HepG2 (cell line): ENCODE measurements around the gene FAM110D. TPM values are rescaled to one million over a fixed set of nuclear protein-coding genes. Genes with fewer than 3 reads are reported as not detected.

Experiments
- ARNT2 ChIP-seq: sonication (generic); formaldehyde crosslinking; IDR thresholded peaks from 2 replicates; pipeline ENCODE4 v1.8.0; 2022; ENCODE audit warnings: mild to moderate bottlenecking, low read depth, missing genetic modification reagents, moderate library complexity
- DR1 ChIP-seq: sonication (generic); formaldehyde crosslinking; IDR thresholded peaks from 2 replicates; pipeline ENCODE4 v1.8.0; 2021; ENCODE audit warnings: mild to moderate bottlenecking, missing genetic modification reagents, inconsistent platforms
- KDM2A ChIP-seq: sonication (generic); formaldehyde crosslinking; IDR thresholded peaks from 2 replicates; pipeline ENCODE4 v1.4.0; 2020; ENCODE audit warnings: low read depth, missing genetic modification reagents, borderline replicate concordance
- MIXL1 ChIP-seq: IDR thresholded peaks from 2 replicates; pipeline ENCODE4 v1.6.1; 2016
- RFXAP ChIP-seq: sonication (generic); formaldehyde crosslinking; IDR thresholded peaks from 2 replicates; pipeline ENCODE4 v1.4.0; 2020; ENCODE audit warnings: missing genetic modification reagents, borderline replicate concordance
- RORA ChIP-seq: sonication (generic); formaldehyde crosslinking; IDR thresholded peaks from 2 replicates; pipeline ENCODE4 v1.5.0; 2020; ENCODE audit warnings: mild to moderate bottlenecking, missing genetic modification reagents, moderate library complexity
- SP2 ChIP-seq: sonication (generic); formaldehyde crosslinking; IDR thresholded peaks from 2 replicates; pipeline ENCODE4 v1.5.1; 2020; ENCODE audit warnings: mild to moderate bottlenecking, missing genetic modification reagents
- ZC3H13 ChIP-seq: sonication (generic); formaldehyde crosslinking; IDR thresholded peaks from 2 replicates; pipeline ENCODE4 v1.8.1; 2023; ENCODE audit warnings: mild to moderate bottlenecking, missing genetic modification reagents, moderate library complexity
- ZEB1 ChIP-seq: IDR thresholded peaks from 2 replicates; pipeline ENCODE4 v1.6.1; 2012; ENCODE audit warnings: mild to moderate bottlenecking, low read depth, inconsistent platforms; ENCODE audit not compliant: insufficient replicate concordance
- ZFP36L2 ChIP-seq: sonication (generic); formaldehyde crosslinking; IDR thresholded peaks from 2 replicates; pipeline ENCODE4 v1.4.0; 2020; ENCODE audit warnings: missing genetic modification reagents
- ZNF629 ChIP-seq: sonication (generic); formaldehyde crosslinking; conservative IDR thresholded peaks from 2 replicates; pipeline ENCODE4 v1.5.0; 2020; ENCODE audit warnings: missing genetic modification reagents
- ZNF644 ChIP-seq: IDR thresholded peaks from 2 replicates; pipeline ENCODE4 v1.6.1; 2016; ENCODE audit warnings: low read depth
- ZNF768 ChIP-seq: sonication (generic); formaldehyde crosslinking; IDR thresholded peaks from 2 replicates; pipeline ENCODE4 v1.4.0; 2020; ENCODE audit warnings: missing genetic modification reagents
- ZNF83 ChIP-seq: sonication (generic); formaldehyde crosslinking; IDR thresholded peaks from 2 replicates; pipeline ENCODE4 v1.4.0; 2020; ENCODE audit warnings: missing genetic modification reagents, mild to moderate bottlenecking, borderline replicate concordance
- ZSCAN31 ChIP-seq: sonication (generic); formaldehyde crosslinking; IDR thresholded peaks from 2 replicates; pipeline ENCODE4 v1.5.0; 2020; ENCODE audit warnings: low read depth, mild to moderate bottlenecking, missing genetic modification reagents
- polyA plus RNA-seq, 8 experiments: library from polyadenylated mRNA; depleted of rRNA in 3 of 8; stranded (reverse) in 7 of 8; unstranded in 1 of 8; fragments of >200 nt; fragmentation: Illumina TruSeq in 4 of 8; extraction: Trizol in 4 of 8; gene quantifications; 2 replicates each; pipeline versions ENCODE4 v1.2.1 to v1.2.3, GENCODE V29; 2011 to 2016; ENCODE audit warnings: low read depth in 4 of 8, missing spikeins in 1 of 8, mixed read lengths in 1 of 8; ENCODE audit not compliant: insufficient read depth in 1 of 8
- total RNA-seq, 5 experiments: library from RNA; depleted of rRNA; stranded (reverse); fragments of >200 nt; fragmentation: Illumina TruSeq; extraction: Trizol; gene quantifications; 2 replicates each; pipeline ENCODE4 v1.2.3, GENCODE V29; 2016; ENCODE audit warnings: low read depth in 1 of 5
- TF ChIP-seq, protein P1 (sequence below): sonication (generic); formaldehyde crosslinking; IDR thresholded peaks from 2 replicates; pipeline ENCODE4 v1.8.0; 2022; ENCODE audit warnings: missing genetic modification reagents, mild to moderate bottlenecking, moderate library complexity, borderline replicate concordance
- TF ChIP-seq, protein P2 (sequence below): sonication (generic); formaldehyde crosslinking; IDR thresholded peaks from 2 replicates; pipeline ENCODE4 v1.5.0; 2020; ENCODE audit warnings: mild to moderate bottlenecking, missing genetic modification reagents
- TF ChIP-seq, protein P3 (sequence below): sonication (generic); formaldehyde crosslinking; IDR thresholded peaks from 2 replicates; pipeline ENCODE4 v1.4.0; 2020; ENCODE audit warnings: missing genetic modification reagents
- TF ChIP-seq, protein P4 (sequence below), 2 experiments: fragments of 450-650 bp in 1 of 2; sonication (generic) in 1 of 2; formaldehyde crosslinking; IDR thresholded peaks; 2 replicates each; pipeline versions ENCODE4 v1.5.0 to v1.8.0; 2020 to 2022; ENCODE audit warnings: mild to moderate bottlenecking in 1 of 2, missing genetic modification reagents in 1 of 2

FAM110D gene
- total and polyA plus RNA-seq, 2 of the 13 experiments (the other 11 are each of a cell fraction or from before 2014, with no cell fraction given) = not detected

DNA sequence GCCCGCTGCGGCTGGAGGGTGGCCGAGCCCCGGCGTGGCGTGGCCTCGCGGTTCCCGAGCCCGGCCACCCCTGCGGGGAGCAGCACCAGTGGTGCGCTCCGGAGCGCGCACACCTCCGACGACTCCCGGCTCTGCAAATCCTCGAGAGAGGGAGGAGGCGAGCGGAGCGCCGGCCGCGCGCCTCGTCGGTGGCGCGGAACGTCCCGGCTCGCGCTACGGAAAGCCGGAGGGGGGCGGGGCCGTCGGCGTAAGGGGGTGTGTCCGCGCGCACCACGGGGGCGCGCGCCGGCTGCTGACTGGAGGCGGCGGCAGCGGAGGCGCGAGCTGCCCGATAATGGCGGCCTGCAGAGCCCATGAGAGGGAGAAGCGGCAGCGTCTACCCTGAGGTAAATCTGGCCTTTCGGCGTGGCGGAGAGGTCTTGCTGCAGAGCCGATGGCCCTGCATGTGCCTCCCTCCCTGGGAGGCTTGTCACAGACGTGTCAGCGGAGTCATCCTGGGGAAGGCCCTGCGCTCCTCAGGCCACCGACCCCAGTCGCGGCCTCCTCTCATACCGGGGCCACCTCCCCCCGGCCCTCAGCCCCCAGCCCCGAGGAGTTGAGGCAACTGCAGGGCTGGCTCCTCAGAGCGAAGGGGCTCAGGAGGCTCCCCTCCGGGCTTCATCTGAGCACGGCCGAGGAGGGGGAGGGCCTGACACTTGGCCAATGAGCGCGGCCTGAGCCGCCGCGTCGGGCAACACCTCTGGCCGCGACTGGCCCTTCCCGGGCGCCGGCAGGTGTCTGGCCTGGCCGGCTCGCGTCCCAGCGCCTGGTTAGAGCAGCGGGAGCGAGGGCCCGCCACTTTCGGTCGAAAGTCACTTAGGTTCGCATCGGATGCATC lies 47.1 kb upstream of the FAM110D start, which contains the start of gene PDIK1L (continued):
- TF ChIP-seq ZNF83 (CRISPR knock-in tag) (no peak), MIXL1 (CRISPR knock-in tag) (no peak), SP2 (no peak), ZNF629 (CRISPR knock-in tag) (no peak), ZSCAN31 (CRISPR knock-in tag) (peak; percentile 22; the same call in 1 of the 2 replicates), ZEB1 (peak; percentile 64), ZFP36L2 (no peak), KDM2A (CRISPR knock-in tag) (peak; percentile 47; the same call in 1 of the 2 replicates), ZNF644 (no peak), ZC3H13 (CRISPR knock-in tag) (no peak), ARNT2 (CRISPR knock-in tag) (peak; percentile 34; the same call in 1 of the 2 replicates), RORA (no peak), ZNF768 (CRISPR knock-in tag) (0 out of 2 replicates have a peak, but pooled peaks have one; percentile 24), DR1 (CRISPR knock-in tag) (peak; percentile 39; the same call in 1 of the 2 replicates), RFXAP (CRISPR knock-in tag) (peak; percentile 24; the same call in 1 of the 2 replicates)
- TF ChIP-seq, protein P1, sequence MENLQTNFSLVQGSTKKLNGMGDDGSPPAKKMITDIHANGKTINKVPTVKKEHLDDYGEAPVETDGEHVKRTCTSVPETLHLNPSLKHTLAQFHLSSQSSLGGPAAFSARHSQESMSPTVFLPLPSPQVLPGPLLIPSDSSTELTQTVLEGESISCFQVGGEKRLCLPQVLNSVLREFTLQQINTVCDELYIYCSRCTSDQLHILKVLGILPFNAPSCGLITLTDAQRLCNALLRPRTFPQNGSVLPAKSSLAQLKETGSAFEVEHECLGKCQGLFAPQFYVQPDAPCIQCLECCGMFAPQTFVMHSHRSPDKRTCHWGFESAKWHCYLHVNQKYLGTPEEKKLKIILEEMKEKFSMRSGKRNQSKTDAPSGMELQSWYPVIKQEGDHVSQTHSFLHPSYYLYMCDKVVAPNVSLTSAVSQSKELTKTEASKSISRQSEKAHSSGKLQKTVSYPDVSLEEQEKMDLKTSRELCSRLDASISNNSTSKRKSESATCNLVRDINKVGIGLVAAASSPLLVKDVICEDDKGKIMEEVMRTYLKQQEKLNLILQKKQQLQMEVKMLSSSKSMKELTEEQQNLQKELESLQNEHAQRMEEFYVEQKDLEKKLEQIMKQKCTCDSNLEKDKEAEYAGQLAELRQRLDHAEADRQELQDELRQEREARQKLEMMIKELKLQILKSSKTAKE (CRISPR knock-in tag) = no peak
- TF ChIP-seq, protein P2, sequence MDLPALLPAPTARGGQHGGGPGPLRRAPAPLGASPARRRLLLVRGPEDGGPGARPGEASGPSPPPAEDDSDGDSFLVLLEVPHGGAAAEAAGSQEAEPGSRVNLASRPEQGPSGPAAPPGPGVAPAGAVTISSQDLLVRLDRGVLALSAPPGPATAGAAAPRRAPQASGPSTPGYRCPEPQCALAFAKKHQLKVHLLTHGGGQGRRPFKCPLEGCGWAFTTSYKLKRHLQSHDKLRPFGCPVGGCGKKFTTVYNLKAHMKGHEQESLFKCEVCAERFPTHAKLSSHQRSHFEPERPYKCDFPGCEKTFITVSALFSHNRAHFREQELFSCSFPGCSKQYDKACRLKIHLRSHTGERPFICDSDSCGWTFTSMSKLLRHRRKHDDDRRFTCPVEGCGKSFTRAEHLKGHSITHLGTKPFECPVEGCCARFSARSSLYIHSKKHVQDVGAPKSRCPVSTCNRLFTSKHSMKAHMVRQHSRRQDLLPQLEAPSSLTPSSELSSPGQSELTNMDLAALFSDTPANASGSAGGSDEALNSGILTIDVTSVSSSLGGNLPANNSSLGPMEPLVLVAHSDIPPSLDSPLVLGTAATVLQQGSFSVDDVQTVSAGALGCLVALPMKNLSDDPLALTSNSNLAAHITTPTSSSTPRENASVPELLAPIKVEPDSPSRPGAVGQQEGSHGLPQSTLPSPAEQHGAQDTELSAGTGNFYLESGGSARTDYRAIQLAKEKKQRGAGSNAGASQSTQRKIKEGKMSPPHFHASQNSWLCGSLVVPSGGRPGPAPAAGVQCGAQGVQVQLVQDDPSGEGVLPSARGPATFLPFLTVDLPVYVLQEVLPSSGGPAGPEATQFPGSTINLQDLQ (CRISPR knock-in tag) = no peak
- TF ChIP-seq, protein P3, sequence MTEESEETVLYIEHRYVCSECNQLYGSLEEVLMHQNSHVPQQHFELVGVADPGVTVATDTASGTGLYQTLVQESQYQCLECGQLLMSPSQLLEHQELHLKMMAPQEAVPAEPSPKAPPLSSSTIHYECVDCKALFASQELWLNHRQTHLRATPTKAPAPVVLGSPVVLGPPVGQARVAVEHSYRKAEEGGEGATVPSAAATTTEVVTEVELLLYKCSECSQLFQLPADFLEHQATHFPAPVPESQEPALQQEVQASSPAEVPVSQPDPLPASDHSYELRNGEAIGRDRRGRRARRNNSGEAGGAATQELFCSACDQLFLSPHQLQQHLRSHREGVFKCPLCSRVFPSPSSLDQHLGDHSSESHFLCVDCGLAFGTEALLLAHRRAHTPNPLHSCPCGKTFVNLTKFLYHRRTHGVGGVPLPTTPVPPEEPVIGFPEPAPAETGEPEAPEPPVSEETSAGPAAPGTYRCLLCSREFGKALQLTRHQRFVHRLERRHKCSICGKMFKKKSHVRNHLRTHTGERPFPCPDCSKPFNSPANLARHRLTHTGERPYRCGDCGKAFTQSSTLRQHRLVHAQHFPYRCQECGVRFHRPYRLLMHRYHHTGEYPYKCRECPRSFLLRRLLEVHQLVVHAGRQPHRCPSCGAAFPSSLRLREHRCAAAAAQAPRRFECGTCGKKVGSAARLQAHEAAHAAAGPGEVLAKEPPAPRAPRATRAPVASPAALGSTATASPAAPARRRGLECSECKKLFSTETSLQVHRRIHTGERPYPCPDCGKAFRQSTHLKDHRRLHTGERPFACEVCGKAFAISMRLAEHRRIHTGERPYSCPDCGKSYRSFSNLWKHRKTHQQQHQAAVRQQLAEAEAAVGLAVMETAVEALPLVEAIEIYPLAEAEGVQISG = peak; percentile 25; the same call in 1 of the 2 replicates
- TF ChIP-seq, protein P4, sequence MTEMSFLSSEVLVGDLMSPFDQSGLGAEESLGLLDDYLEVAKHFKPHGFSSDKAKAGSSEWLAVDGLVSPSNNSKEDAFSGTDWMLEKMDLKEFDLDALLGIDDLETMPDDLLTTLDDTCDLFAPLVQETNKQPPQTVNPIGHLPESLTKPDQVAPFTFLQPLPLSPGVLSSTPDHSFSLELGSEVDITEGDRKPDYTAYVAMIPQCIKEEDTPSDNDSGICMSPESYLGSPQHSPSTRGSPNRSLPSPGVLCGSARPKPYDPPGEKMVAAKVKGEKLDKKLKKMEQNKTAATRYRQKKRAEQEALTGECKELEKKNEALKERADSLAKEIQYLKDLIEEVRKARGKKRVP (CRISPR knock-in tag; IDR thresholded peaks at IDR 0.05) = no peak
